ENCODE measurements around the gene PTGES.
"Not testable (repeated sequence)": the region's sequence is repeated elsewhere in the genome, so short reads cannot be mapped to it uniquely, and the experiment has no call there.

The PTGES gene, protein sequence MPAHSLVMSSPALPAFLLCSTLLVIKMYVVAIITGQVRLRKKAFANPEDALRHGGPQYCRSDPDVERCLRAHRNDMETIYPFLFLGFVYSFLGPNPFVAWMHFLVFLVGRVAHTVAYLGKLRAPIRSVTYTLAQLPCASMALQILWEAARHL

DNA sequence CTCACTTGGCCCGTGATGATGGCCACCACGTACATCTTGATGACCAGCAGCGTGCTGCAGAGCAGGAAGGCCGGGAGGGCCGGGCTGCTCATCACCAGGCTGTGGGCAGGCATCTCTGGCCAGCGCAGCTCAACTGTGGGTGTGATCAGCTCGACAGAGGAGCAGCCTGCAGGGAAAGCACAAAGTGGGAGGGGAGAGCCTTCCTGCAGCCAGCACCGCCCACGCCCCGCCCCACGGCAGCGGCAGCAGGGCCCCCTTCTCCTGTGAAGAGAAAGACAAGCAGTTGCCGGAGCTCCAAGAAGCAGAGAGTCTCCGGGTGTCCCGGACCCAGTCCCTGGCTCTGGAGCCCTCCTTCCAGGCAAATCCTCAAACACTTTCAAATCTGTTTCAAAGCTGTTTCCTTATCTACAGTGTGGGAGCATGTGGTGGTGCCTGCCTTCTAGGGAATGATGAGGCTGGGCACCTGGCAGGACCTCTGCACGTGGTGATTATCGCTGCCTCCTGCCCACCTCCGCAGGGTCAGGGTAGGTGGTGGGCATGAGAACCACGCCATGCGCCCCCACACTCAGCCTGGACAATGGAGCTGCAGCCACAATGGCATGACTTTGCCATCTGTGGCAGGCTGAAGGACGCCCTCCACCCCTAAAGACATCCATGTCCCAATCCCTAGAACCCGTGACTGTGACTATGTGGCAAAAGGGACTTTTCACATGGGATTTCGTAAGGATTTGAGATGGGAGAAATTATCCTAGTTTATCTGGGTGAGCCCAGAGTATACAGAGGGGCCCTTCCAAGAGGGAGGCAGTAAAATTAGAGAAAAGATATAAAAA is at the start of gene PTGES:
PTGES (minus strand) TSS at position 143 of the 830 bp plus-strand sequence; CDS start at position 113, 30 bp downstream.
- no peak for DNase-seq (ENCODE audit: low spot score)

DNA sequence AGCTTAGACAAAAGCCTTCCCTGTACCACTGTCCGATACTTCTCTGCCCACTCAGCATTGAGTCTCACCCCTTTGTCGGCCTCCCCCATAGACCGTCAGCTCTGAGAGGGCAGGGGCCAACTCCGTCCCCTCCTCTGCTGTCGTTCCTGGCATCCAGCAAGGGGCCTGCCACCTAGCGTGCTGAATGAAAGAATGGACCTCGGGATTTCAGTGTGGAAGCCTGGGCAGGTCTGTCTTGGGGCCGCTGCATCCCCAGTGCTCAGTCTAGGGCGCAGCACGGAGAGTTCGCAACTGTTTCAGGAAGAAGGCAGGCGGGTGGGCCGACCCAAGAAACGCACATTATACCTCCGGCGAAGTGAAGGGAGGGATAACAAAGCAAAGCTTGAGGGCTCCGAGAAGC is 48.7 kb upstream of the PTGES start:
- DNase-seq (ENCODE audit: low spot score) = no peak

DNA sequence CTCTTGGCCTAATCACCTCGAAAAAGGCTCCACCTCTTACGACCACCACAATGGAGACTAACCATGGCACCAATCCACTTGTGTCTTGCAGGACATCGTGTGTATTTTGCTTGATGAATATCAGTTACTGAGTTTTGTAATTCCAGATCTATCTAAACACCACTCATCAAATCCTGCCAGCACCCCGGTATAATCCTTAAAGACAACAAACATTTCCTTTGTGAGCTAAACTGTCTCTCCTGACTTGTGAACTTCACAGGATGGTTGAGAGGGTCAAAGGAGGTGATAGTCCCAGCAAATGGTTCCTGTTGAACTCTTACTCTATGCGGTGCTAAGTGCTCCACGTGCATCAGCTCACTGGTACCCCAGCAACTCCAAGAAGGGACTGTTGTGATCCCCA is 46.1 kb upstream of the PTGES start:
- no peak for DNase-seq (ENCODE audit: low spot score)

DNA sequence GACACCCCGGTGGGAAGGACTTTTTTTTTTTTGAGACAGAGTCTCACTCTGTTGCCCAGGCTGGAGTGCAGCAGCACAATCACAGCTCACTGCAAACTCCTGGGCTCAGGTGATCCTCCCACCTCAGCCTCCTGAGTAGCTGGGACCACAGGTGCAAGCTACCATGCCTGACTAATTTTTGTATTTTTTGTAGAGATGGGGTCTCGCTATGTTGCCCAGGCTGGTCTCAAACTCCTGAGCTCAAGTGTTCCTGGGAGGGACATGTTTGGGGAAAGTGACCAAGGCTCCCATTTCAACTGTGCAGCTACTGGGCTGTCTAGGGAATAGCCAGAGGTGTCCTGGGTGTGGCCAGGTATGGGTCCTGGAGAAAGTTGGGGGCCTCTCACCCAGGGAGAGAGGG is 43.2 kb upstream of the PTGES start:
- DNase-seq (ENCODE audit: low spot score) = not testable (repeated sequence)

DNA sequence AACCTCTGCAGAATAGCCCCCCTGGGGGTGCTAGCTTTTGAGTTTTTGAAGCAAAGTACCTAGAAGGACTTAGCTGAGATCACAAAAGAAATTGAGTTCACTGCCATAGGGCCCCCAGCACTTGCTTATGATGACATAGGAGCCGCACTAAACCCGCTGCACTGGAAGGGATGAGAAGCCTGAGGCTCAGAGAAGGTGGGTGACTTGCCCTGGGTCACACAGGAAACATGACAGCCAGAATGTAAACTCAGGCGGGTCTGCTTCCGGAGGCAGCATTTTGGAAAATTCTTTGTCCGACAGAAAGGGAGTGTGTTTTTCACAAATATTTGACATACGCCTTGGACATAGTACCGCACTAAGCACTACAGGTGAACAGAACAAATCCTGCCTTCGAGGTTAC is 41.7 kb upstream of the PTGES start:
- no peak for DNase-seq (ENCODE audit: low spot score)

DNA sequence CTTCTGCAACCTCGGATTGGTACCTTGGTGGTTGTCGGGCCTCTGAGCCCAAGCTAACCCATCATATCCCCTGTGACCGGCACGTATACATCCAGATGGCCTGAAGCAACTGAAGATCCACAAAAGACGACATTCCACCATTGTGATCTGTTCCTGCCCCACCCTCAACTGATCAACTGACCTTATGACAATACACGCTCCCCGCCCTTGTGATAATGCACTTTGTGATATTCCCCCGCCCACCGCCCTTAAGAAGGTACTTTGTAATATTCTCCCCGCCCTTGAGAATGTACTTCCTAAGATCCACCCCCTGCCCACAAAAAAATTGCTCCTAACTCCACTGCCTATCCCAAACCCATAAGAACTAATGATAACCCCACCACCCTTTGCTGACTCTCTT is 33.6 kb upstream of the PTGES start:
- DNase-seq (ENCODE audit: low spot score) = no peak

DNA sequence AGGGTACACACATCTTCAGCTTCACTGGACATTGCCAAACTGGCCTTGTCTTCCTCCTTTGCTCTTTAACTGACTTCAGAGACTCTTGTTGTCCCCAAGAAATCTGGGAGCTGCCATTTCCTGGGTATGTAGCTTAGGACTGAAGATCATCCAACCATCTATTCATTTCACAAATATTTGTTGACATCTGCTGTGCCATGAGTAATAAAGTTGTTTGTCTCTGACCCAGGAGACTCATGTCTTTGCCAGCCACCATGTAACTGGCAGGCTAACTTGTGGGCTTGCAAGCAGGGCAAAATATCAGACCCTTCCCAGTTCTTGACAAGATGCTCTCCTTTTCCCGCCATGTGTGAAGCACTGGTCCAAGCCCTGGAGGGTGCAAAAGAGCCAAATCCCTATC is 33.0 kb upstream of the PTGES start:
- no peak for DNase-seq (ENCODE audit: low spot score)

DNA sequence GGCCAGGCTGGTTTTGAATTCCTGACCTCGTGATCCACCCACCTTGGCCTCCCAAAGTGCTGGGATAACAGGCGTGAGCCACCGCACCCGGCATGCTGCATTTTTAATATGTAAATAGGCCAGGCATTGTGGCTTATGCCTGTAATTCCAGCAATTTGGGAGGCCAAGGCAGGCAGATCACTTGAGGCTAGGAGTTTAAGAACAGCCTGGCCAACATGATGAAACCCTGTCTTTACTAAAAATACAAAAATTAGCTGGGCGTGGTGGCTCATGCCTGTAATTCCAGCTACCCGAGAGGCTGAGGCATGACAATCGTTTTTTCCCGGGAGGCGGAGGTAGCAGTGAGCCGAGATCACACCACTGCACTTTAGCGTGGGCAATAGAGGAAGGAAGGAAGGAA is 32.1 kb upstream of the PTGES start:
- DNase-seq (ENCODE audit: low spot score) = not testable (repeated sequence)

DNA sequence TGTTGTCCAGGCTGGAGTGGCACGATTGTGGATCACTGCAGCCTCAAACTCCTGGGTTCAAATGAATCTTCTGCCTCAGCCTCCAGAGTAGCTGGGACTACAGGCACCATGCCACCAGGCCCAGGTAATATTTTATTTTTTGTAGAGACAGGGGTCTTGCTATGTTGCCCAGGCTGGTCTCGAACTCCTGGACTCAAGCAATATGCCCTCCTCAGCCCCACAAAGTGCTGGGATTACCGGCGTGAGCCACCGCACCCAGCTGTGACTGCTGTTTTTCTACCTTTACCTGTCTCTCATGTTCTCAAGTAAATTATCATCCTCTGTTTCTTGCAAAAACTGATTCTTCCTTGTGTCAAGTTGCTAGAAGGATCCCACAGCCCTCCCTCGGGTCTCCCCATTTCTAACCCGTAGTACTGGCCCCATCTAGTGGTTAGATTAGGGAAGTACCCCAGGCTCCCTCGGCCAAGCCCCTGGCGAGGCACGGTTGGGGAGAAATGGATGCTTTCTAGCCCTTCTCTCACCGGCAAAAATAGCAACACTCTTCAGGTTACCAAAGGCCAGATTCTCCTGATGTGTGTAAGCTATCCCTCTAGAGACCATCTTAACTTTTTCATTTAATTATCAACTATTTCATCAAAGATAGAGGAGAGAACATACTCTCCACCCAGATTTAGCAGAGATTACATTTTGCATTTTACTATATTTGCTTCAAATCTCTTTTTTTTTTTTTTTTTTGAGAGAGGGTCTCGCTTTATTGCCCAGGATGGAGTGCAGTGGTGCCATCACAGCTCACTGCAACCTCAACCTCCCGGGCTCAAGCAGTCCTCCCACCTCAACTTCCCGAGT is 30.9 kb upstream of the PTGES start:
- peak; percentile 86 for DNase-seq (ENCODE audit: low spot score)

DNA sequence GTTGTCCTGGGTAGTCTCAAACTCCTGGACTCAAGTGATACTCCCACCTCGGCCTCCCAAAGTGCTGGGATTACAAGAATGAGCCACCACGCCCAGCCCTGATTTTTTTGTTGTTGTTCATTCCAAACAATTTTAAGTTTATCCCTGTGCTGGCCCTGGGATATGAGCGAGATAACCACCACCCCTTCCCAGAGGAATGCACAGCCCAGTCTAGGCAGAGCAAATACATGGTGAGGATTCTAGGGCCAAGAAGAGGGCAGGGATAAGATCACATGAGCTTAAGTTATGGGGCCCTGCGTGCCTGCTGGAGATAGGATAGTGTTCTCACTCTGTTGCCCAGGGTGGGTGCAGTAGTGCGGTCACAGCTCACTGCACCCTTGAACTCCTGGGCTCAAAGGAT is 29.1 kb upstream of the PTGES start:
- no peak for DNase-seq (ENCODE audit: low spot score)

DNA sequence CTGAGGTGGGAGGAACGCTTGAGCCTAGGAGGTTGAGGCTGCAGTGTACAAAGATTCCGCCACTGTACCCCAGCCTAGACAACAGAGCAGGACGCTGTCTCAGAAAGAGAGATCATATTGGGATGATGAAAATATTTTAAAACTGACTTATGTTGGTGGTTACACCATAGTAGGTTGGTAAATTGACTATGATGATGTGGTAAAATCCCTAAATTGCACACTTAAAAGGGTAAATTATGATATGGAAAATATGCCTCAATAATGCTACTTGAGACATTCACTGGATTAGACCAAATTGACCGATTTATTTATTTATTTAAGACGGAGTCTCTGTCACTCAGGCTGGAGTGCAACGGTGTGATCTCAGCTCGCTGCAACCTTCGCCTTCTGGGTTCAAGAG is 28.3 kb upstream of the PTGES start:
- no peak for DNase-seq (ENCODE audit: low spot score)

DNA sequence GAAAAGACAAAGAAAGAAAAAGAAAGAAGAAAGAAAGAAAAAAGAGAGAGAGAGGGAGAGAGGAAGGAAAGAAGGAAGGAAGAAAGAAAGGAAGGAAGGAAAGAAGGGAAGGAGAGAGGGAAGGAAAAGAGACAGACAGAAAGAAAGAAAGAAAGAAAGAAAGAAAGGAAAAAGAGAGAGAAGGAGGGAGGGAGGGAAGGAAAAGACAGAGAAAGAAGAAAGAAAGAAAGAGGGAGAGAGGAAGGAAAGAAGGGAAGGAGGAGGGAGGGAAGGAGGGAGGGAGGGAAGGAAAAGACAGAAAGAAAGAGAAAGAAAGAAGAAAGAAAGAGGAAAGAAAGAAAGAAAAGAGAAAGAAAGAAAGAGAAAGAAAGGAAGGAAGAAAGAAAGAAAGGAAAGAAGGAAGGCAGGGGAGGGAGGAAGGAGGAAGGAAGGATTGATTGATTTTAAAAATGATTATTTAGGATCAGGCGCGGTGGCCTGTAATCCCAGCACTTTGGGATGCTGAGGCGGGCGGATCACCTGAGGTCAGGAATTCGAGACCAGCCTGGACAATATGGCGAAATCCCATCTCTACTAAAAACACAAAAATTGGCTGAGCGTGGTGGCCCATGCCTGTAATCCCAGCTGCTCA is 26.8 kb upstream of the PTGES start:
- no peak for DNase-seq (ENCODE audit: low spot score)

DNA sequence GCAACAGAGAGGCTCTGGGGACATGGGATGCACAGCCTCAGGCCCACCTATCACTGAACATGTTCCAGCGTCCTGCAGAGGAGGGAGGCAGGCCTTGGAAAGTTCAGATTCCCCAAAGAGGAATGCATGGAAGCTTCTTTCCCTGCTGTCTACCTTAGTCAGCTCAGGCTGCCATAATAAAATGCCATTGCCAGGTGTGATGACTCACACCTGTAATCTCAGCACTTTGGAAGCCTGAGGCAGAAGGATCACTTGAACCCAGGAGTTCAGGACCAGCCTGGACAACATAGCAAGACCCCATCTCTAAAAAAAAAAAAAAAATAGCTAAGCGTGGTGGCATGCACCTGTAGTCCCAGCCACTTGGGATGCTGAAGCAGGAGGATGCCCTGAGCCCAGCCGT is 25.6 kb upstream of the PTGES start:
- no peak for DNase-seq (ENCODE audit: low spot score)

DNA sequence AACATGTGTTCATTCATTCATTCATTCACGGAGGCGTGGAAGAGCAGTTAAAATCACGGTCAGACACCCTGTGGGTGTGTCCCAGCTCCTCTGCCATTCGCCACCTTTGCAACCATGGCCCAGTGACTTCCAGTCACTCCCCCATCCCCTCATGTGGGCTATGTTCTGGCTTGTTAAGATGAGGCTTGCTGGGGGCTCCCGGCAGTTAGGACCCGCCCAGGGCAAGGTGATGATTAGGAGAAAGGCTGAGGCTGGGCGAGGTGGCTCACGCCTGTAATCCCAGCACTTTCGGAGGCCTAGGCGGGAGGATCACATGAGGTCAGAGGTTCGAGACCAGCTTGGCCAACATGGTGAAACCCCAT is 24.9 kb upstream of the PTGES start:
- DNase-seq (ENCODE audit: low spot score) = no peak

DNA sequence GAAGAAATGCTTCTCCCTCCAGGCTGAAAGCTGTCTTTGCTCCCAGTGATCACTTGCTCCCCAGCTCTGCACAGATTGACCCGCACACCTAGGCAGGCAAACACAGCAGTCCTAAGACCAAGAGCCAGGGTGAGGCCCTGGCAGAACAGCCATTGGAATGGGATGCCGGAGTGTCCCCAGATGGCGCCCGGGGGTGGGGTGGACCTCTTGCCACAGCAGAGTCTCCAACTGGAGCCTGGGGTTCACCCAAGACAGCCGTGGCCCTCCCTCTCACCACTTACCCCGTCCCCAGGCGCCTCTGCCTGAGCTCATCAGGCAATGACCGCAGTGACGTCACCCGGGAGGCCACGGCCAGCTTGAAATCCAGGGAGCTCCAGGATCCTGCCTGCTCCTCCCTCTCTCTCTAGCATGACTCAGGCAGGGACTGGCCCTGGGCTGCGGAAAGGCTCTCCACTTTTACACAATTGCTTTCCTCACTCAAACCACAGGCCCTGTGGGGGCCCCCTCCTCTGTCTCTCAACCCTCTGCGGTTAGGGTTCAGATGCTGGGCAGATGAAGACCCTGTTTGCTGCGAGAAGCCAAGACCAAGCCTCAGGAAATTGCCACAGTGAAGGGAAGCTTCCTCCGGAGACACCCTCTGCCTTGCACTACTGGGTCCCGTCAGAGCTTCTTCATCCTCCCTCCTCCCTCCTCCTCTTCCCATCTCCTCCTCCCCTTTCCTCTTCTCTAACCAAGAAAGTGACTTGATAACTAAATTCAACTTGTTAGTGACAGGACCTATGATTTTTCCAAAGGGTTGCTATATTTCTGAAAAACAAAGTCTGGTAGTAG is 24.3 kb upstream of the PTGES start:
- DNase-seq (ENCODE audit: low spot score) = no peak

DNA sequence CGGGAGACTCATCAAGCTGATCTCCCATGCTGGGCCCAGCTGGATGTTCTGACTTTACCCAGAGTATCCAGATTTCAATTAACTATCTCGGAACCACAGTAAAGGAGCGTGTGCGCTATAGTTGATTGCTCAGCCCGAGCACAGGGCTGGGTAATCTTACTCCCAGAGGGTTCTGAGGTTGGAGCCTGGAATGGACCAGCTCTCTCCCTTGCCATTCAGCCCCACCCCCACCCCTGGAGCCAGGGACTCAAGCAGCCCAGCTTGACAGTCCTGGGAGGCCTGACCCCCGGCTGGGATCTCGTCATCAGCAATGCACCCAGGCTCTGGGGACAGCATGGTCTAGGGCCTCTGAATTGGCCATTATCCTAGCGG is 23.7 kb upstream of the PTGES start:
- DNase-seq (ENCODE audit: low spot score) = no peak

DNA sequence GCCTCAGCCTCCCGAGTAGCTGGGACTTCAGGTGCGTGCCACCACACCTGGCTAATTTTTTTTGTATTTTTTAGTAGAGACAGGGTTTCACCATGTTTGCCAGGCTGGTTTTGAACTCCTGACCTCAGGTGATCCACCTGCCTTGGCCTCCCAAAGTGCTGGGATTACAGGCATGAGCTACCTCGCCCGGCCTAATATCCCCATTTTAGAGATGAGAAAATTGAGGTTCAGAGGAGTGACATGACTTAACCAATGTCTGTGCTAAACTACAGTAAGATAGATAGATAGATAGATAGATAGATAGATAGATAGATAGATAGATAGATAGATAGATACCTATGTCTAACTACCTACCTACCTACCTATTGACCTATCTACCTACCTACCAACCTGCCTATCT is 23.3 kb upstream of the PTGES start:
- DNase-seq (ENCODE audit: low spot score) = not testable (repeated sequence)

DNA sequence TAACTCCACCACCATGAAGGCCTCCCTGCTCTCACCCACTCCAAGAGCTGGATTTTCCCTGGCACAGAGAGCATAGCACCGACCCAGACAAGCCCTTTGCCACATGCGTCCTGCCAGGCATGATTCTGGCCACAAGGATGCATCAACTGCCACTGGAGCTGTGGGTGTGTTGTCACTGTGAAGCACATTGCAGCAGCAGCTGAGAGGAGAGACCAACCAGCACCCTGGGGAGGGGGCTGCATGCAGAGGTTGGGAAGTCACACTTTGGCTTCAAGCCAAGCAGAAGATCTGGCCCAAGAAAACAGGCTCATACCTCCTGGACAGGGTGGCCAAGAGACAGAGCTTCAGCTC is 22.6 kb upstream of the PTGES start:
- DNase-seq (ENCODE audit: low spot score) = no peak

DNA sequence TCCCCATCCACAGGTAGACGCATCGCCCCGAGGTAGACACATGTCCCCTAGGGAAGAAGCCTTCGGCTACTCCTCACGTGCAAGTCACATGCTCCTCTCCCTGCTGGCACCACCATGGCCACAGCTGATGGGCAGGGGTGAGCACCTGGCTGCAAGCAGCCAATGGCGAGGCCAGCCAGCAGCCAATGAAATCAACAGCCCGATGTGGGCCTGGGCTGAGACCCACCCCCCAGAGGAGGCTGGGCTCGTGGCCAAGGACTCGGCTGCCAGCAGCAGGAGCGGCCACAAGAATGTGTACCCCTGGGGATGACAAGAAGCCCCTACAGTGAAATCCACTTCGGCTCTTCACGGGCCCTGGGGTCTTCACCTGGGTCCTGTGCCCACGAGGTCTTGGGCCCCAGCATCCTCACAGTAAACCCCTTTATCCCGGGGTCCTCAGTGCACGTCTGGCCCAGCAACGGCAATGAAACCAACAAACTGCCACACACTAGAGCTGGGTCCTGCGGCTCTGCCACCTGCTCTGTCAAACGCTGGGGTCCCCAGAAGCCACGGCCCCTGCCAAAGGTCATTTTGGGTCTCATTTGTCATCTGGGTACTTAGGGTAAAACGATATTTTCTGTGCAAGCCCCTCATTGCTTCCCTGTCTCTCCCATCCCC is 22.1 kb upstream of the PTGES start:
- no peak for DNase-seq (ENCODE audit: low spot score)

DNA sequence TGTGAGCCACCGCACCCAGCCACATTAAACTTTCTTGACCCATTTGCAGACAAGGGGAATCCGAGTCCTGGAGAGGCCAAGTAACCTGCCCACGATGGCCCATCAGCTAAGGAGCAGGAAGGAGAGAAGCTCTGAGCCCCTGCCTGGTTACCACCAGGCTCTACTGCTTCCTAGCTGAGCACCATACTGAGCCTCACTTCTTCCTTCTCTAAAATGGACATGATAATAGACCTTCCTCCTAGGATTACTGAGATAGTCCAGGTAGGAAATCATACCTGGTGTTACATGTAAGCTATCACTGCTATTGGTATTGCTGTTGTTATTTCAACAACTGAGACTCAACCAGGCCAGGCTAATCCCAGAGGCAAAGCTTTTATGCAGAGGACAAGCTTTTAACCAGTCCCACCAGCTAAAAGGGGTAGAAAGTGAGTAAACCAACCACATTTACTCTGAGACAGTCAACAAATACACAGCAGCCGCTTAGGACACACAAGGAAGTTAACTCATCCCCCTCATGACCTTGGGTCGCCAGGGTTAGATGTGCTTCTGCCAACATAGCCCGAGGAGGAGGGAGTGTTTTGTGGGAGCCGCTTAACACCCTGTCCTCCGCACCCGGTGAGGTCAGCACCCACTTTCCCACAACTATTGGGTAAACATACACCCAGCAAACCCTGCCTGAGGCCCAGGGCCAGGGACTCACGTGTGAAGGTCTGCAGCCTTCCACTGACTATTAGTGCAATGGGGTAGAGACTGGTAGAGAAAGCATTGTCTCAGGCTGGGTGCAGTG is 20.6 kb upstream of the PTGES start:
- no peak for DNase-seq (ENCODE audit: low spot score)

DNA sequence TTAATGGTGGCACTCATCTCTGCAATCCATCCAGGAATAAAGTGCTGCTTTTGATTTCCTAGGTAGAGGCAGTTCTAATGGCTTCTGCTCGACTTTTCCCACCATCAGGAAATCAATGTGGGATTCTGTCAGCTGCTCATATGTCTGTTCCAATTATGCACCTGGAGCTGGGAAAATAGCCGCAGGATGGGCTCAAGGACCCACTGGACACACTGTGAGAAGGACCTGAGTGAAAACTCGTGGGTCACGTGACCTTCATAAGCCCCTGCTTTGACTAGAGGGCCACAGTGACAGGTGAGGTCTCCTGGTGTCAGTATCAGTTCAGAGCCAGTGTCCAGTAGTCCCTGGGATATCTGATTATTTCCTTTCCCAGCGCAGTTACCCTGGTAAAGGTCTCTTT is 17.9 kb upstream of the PTGES start:
- no peak for DNase-seq (ENCODE audit: low spot score)
